22Rv1 (cell line): ENCODE results near the gene RPLP2.

Experiments
- ZFX ChIP-seq: fragments of 450-650 bp; IDR thresholded peaks from 2 replicates; pipeline ENCODE4 v1.6.1; 2017; ENCODE audit warnings: antibody characterized with exemption, borderline replicate concordance
- TF ChIP-seq, protein P1 (sequence below): fragments of 450-650 bp; IDR thresholded peaks from 2 replicates; pipeline ENCODE4 v1.5.1; 2017; ENCODE audit warnings: mild to moderate bottlenecking

GRCh38 chr11:773425-773824, 36.3 kb upstream of the RPLP2 start:
- TF ChIP-seq, protein P1, sequence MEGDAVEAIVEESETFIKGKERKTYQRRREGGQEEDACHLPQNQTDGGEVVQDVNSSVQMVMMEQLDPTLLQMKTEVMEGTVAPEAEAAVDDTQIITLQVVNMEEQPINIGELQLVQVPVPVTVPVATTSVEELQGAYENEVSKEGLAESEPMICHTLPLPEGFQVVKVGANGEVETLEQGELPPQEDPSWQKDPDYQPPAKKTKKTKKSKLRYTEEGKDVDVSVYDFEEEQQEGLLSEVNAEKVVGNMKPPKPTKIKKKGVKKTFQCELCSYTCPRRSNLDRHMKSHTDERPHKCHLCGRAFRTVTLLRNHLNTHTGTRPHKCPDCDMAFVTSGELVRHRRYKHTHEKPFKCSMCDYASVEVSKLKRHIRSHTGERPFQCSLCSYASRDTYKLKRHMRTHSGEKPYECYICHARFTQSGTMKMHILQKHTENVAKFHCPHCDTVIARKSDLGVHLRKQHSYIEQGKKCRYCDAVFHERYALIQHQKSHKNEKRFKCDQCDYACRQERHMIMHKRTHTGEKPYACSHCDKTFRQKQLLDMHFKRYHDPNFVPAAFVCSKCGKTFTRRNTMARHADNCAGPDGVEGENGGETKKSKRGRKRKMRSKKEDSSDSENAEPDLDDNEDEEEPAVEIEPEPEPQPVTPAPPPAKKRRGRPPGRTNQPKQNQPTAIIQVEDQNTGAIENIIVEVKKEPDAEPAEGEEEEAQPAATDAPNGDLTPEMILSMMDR: no peak
- no peak for TF ChIP-seq ZFX
